ENCODE data around the gene RANBP3L.

The RANBP3L gene

DNA sequence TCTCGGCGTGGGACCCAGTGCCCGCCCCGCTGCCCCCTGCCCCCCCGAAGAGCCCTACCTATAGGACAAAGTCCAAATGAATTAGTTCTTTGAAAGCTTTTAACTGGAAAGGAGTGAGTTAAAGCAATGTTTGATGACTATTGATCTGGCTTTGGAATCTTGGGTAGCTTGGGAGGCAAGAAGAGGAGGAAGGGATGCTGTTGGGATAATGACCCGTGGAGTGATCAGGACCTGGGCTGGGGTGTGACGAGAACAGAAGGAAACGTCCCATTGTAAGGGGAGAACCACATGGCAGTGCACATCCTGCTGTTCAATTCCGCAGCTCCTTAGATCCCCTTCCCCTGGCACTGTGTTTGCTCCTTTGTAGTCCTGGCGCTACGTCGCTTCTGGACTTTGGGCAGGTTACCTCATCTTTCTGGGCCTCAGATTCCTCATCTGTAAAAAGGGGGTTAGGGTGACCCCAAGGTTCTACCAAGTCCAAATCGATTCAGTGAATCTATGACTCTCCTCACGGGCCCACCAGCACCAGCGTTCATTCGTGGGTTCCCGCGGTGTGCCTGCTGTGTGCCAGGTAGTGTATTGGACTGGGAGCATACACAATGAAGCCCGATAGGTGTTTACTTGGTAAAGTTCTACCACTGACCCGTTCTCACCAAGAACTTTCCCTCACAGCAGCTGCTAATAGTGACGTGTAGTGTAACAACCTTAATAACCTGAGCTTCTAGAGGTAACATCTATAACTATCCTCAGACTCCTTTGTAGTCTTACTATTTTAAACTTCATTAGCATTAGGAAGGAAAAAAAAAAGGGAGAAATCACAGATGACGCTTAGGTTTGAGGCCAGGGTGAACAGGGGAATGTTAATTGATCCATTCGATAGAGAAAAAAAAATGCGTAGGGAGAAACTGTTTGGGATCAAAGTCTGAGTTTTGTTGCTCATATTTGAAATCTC lies 58.9 kb downstream of the RANBP3L start:
- DNase-seq = no peak

DNA sequence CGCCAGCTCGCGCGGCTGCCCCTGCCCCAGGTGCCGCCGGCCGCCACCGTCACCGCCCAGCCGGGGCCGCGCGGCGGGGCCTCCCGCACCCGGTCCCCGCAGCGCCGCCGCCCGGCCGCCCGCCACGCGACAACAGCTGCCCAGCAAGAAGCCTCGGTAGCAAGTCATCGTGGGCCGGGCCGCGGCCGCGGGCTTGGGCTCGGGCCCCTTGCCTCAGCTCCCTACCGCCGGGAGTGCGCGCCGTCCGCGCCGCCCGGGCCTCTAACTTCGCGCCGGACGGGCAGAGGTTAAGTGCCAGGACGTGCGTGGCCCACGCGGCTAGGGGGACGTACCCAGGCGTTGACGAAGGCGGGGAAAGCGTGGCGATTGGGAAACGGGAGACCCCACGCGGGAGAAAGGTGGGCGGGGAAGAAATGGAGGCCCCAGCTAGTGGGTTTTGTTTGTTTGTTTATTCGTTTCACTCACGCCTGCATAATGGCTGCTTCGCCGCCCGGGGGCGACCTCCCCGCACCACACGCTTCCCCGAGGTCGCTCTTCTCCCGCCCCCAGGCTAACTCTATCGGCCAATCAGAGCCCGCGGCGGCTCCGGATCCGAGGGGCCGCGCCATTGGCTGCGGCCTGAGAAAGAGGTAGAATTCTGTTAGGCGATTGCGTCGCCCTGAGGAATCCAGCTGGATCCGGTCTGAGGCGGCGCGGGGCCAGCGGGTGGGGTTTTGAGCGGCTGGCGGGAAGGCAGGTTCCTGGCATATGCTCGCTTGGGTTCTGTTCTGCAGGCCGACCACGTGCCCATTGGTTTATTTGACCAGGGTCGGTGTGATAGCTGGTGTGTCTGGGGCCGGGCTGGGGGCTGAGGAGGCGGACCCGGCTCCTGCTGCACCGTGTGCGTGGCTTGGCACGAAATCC lies 59.8 kb downstream of the RANBP3L start, which contains the start of gene NADK2:
TSS of gene NADK2 (minus strand) at position 295 of the 903 bp plus-strand sequence. CDS start at position 168, 127 bp downstream.
- DNase-seq = peak; percentile 96

- peak; percentile 35 for DNase-seq
Observed at GRCh38 chr5:36240779-36241630, 60.7 kb downstream of the RANBP3L start.

DNA sequence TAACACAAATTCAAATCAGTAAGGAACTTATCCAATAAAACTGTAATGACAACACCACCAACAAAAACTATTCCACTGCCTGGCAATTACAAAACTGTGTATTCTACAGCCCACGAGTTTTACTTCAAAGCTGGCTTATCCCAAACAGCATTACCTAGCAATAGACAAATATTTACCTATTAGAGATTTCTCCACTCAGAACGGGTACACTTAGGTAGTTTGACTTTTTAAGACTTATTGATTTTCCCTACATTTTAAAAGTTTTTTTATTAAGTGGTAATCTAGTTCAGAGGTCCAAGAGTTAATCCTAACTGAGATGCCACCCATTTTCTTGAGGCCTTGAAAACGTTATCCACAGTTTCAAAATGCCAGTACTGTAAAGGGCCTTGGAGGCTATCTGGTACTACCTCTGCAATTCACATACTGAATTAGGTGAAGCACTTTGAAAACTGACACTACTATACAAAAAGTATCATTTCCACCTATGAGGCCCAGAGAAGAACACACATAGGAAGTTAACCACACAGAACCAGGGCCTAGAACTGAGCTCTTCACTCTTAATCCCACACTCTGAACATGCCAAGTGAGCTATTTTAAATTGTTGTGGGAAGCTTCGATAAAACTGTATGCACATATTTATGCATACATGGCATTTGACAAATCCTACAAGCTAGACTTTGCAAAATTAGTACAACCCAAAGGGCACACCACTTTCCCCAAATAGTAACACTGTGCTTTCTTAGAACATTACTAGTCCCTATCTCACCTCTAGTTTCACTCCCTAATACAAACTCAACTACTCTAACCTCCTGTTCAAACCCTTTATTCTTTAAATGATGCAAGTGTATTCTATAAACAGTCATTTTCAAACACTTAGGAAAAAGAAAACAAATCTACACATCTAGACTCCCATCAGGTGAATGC lies 62.1 kb downstream of the RANBP3L start:
- DNase-seq = no peak

- no peak for DNase-seq
Observed at GRCh38 chr5:36238502-36239295, 63.0 kb downstream of the RANBP3L start.

- no peak for DNase-seq
Observed at GRCh38 chr5:36237751-36238150, 64.0 kb downstream of the RANBP3L start.

GRCh38 chr5:36236801-36237200 lies 64.9 kb downstream of the RANBP3L start:
- DNase-seq = peak; percentile 22

DNA sequence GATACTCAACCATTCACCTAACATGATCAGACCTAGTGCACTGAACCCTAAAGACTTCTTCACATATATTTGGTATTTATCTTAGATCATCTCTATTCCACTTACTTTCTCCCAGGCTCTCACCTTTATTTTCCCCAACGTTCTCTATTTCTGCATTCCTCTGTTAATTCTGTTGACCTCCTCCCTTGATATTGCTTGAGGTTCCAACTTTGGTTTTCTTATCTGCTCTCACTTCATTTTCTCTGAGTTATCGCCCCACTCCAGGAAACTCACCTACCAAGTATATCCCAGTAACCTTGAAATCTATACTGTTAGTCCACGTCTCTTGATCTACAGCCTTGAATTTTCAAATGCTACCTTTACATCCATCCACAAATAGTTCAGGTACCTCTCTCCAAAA lies 69.2 kb downstream of the RANBP3L start:
- no peak for DNase-seq

DNA sequence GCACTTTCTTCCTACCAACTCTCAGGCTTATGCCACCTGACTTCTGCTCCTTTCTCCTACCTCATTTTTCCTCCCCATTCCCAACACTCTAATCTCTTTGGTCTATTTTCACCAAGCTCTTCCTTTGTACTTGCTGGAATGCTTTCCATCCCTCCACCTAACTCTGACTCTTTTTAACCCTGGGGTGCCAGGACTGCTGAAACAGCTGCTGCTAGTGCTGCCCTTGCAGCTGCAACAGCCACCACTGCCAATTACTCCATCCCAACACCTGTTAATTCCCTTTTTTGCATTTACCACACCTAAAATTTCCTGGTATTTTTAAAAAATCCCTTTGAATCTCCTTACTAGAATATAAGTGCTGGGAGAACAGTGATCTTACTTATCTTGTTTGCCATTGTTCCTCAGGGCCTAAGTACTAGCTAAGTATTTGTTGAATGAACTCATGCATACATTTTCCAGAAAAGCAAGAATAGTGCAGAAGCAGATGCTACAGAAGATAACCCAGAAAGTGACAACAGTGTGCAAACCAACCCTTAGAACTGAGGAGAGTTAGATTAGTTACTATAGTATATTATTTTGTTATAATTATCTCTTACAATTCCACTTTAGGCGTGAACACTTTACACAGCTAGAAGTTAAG lies 71.4 kb downstream of the RANBP3L start:
- no peak for DNase-seq

DNA sequence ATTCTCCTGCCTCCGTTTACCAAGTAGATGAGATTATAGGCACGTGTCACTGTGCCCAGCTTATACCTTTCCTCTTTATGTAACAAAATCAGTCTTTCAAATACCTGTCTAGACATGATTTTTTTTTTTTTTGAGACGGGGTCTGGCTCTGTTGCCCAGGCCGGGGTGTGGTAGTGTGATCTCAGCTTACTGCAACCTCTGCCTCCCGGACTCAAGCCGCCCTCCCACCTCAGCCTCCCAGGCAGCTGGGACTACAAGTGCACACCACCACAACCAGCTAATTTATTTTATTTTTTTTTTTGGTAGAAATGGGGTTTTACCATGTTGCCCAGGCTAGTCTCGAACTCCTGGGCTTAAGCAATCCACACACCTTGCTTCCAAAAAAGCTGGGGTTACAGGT lies 73.2 kb downstream of the RANBP3L start:
- DNase-seq = no peak

GRCh38 chr5:36227046-36227445 lies 74.7 kb downstream of the RANBP3L start:
- DNase-seq = no peak

- no peak for DNase-seq
Observed at GRCh38 chr5:36222620-36223019, 79.1 kb downstream of the RANBP3L start.

DNA sequence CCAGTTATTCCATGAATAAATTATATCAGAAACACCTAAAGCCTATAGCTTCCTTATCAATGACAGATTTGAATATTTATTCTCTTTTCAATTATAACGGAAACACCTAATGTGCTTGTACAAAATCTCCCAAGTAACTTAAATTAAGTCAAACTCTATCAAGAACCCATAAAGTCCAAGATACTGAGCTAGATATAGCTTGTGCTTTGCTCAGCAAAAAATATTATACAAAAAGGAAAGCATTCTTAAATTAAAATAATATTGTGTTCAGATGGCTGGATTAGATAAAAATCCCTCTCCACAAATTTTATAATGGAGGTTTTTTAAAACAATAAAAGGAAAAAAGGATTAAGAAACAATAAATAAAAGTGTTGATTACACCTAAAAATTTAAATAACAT lies 83.7 kb downstream of the RANBP3L start:
- no peak for DNase-seq

DNA sequence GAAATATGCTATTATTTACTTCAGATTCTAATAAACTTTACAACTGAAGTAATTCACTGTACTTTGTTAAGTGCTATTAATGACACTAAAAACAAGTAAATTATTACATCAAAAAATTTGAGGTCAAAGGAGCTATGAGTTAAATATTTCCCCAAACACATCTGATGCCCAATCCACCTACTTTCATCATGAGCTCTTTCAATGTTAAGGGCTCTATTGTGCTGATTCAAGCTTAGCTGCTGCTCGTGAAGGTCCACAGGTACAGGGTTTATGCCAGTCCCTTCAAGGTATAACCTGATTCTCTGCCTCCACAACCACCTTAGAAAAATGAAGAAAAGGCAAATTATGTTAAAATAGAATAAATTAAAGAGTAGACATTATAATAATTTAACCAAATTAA lies 84.1 kb downstream of the RANBP3L start:
- DNase-seq = no peak

- no peak for DNase-seq
Observed at GRCh38 chr5:36215910-36216309, 85.8 kb downstream of the RANBP3L start.

DNA sequence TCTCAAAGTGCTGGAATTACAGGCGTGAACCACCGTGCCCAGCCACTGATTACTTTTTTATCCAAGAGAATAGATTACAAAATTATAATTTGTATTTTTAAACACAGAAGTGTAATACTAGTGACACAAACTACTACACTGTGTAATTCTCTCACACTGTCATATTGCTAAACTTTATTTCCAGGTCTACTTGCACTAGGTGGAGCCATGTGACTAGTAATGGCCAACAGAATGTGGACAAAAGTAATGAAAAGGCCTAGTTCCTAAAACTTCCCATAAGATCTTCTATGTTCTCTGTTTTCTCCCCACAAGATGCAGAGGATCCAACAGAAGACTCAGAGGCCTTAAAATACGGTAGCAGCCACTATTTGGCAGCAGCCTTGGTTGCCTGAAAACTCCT lies 87.3 kb downstream of the RANBP3L start:
- DNase-seq = no peak

DNA sequence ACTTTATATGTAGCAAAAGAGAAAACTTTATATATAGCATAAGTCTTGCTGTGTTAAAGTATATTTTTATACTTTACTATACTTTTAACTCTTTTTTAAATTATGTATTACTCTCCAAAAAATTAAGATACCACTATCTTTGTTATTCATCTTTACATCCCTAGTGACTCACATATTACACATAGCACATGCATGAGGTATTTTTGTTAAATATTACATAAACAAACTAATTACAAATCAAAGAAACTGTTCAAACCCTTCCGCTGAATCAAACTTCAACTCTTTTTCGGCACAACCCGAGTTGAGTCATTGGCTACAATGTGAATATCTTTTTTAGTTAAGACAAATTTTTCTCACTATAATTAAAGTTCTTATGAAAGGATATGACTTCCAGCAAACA lies 92.0 kb downstream of the RANBP3L start:
- no peak for DNase-seq

- no peak for DNase-seq
Observed at GRCh38 chr5:36208786-36209185, 92.9 kb downstream of the RANBP3L start.

GRCh38 chr5:36206913-36207312 lies 94.8 kb downstream of the RANBP3L start:
- no peak for DNase-seq

DNA sequence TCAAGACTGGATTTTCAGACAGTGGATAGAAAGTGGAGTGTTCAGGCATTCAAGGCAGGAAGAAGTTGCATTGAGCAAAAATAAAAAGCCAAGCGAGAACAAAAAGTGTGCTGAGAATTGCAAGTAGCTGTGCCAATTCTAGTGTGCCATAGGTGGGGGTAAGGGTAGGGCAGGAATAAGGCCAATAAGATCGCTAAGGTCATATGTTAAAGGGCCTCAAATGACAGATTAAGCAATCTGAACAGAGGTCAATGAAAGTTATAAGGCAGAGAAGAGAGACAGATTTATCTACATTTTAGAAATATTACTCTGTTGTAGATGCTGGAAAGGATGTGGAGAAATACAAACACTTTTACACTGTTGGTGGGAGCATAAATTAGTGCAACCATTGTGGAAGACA lies 96.4 kb downstream of the RANBP3L start:
- no peak for DNase-seq

Measured in inflammatory macrophage treated with lipopolysaccharide for 4 hours (primary cell).